CD4-positive, alpha-beta T cell treated with Interleukin-1 beta for 1 hour (primary cell): ENCODE data around the gene GDPD3.
"Not testable (repeated sequence)": the region's sequence is repeated elsewhere in the genome, so short reads cannot be mapped to it uniquely, and the experiment has no call there.

ENCODE experiments used
- DNase-seq, 2 donors: peaks; one replicate each; pipeline ENCODE4 v3.0.0-alpha.2; 2020 to 2022

The GDPD3 gene

GRCh38 chr16:30122604-30123160 is 9.3 kb upstream of the GDPD3 start:
- peak in 1 of 2 donors; percentile 17 for DNase-seq

GRCh38 chr16:30121741-30122571 is 8.6 kb upstream of the GDPD3 start:
- DNase-seq = no peak

GRCh38 chr16:30120340-30121105 is 7.2 kb upstream of the GDPD3 start:
- DNase-seq = no peak

- no peak for DNase-seq
Measured at GRCh38 chr16:30119428-30119827, 6.1 kb upstream of the GDPD3 start.

GRCh38 chr16:30117768-30118167 is 4.4 kb upstream of the GDPD3 start:
- DNase-seq = no peak

- DNase-seq = no peak
Measured at GRCh38 chr16:30116291-30117207, 3.2 kb upstream of the GDPD3 start.

GRCh38 chr16:30115238-30115637 is 1.9 kb upstream of the GDPD3 start:
- DNase-seq = peak in 1 of 2 donors; percentile 33

GRCh38 chr16:30114833-30115232 is 1.5 kb upstream of the GDPD3 start:
- not testable (repeated sequence) for DNase-seq

GRCh38 chr16:30114411-30114810 is 1.1 kb upstream of the GDPD3 start:
- no peak for DNase-seq

- DNase-seq = no peak
Measured at GRCh38 chr16:30113711-30114333, 485 bp upstream of the GDPD3 start.

GRCh38 chr16:30112197-30113030 is 923 bp downstream of the GDPD3 start:
- peak; percentile 48 to 54 for DNase-seq

GRCh38 chr16:30110661-30111060 is 2.7 kb downstream of the GDPD3 start:
- no peak for DNase-seq

- no peak for DNase-seq
Measured at GRCh38 chr16:30108059-30108850, 5.1 kb downstream of the GDPD3 start.

GRCh38 chr16:30104492-30104891 is 8.8 kb downstream of the GDPD3 start:
- no peak for DNase-seq

GRCh38 chr16:30104090-30104489 is 9.2 kb downstream of the GDPD3 start:
- no peak for DNase-seq

- DNase-seq = peak; percentile 33 to 37
Measured at GRCh38 chr16:30096862-30097563, 16.3 kb downstream of the GDPD3 start.

GRCh38 chr16:30096105-30096861 is 17.1 kb downstream of the GDPD3 start, which contains the start of gene YPEL3:
YPEL3 (minus strand) TSS chr16:30096213; CDS start chr16:30095482, 731 bp downstream.
- DNase-seq = peak; percentile 91 to 92

- DNase-seq = no peak
Measured at GRCh38 chr16:30095166-30096078, 17.9 kb downstream of the GDPD3 start.
